Gastroesophageal sphincter (tissue), 3 donors: Measurements from ENCODE around the gene GDPD5.

Experiments used
- CTCF ChIP-seq, 4 experiments: fragments of 200-600 bp in 2 of 4; fragments of 450-650 bp in 2 of 4; sonication (generic) in 1 of 4; IDR thresholded peaks; one replicate each; pipeline ENCODE4 v1.5.1; 2017 to 2019; ENCODE audit warnings: antibody characterized with exemption in 4 of 4, mild to moderate bottlenecking in 2 of 4, moderate library complexity in 2 of 4
- EP300 ChIP-seq: sonication (generic); formaldehyde crosslinking; IDR thresholded peaks from one replicate; pipeline ENCODE4 v1.6.1; 2017; ENCODE audit warnings: antibody characterized with exemption, mild to moderate bottlenecking
- POLR2A ChIP-seq, 2 donors: fragments of 450-650 bp; IDR thresholded peaks; one replicate each; pipeline ENCODE4 v1.6.1; 2017; ENCODE audit warnings: antibody characterized with exemption in 2 of 2, mild to moderate bottlenecking in 2 of 2, moderate library complexity in 1 of 2
- POLR2AphosphoS5 ChIP-seq: sonication (generic); formaldehyde crosslinking; IDR thresholded peaks from one replicate; pipeline ENCODE4 v1.6.1; 2017; ENCODE audit warnings: antibody characterized with exemption

- TF ChIP-seq POLR2AphosphoS5 (no peak), EP300 (no peak), CTCF (IDR thresholded peaks at IDR 0.05) (no peak), POLR2A (IDR thresholded peaks at IDR 0.05) (no peak)
Observed at GRCh38 chr11:75449776-75450175, 76.0 kb downstream of the GDPD5 start.
